Measurements from ENCODE around the gene ADSS1.

DNA sequence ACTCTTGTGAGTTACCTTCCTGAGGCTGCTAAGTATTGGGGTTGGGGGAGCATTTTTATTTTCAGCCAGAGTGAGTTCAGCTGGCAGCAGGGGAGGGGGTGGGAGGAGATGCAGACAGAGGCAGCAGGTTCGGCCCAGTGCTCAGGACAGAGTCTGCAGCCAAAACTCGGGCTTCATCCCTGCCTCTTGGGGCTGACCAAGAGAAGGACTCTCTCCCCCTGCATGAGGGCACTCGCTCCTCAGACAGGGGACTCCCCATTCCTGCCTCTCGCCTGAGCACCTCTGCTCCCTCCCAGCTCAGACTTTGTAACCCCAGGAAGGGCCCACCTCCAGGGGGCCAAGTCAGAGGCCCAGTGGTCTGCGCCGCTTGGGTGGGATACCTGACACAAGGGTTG is 72.7 kb downstream of the ADSS1 start:
- TF ChIP-seq EZH2 (IDR thresholded peaks at IDR 0.05; ENCODE audit: low read length, missing control alignments) = no peak
- TF ChIP-seq, protein P1, sequence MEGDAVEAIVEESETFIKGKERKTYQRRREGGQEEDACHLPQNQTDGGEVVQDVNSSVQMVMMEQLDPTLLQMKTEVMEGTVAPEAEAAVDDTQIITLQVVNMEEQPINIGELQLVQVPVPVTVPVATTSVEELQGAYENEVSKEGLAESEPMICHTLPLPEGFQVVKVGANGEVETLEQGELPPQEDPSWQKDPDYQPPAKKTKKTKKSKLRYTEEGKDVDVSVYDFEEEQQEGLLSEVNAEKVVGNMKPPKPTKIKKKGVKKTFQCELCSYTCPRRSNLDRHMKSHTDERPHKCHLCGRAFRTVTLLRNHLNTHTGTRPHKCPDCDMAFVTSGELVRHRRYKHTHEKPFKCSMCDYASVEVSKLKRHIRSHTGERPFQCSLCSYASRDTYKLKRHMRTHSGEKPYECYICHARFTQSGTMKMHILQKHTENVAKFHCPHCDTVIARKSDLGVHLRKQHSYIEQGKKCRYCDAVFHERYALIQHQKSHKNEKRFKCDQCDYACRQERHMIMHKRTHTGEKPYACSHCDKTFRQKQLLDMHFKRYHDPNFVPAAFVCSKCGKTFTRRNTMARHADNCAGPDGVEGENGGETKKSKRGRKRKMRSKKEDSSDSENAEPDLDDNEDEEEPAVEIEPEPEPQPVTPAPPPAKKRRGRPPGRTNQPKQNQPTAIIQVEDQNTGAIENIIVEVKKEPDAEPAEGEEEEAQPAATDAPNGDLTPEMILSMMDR (conservative IDR thresholded peaks at IDR 0.05 in 1 of 2, IDR thresholded peaks at IDR 0.05 in 1 of 2; ENCODE audit: low read depth in 1 of 2, low read length in 2 of 2) = no peak

All from fibroblast of lung (primary cell).